Mesenchymal stem cell (in vitro differentiated cells and primary cell): Measurements from ENCODE around the gene ANKS6.

Experiments
- DNase-seq: peaks from one replicate; pipeline ENCODE4 v3.0.0-alpha.2; 2013
- H2AFZ ChIP-seq: one replicate; pipeline ENCODE4 v1.6.1; 2013; ENCODE audit warnings: low read depth, mild to moderate bottlenecking, control low read depth, inconsistent platforms, low read length, moderate library complexity
- H2AK5ac ChIP-seq: 2 replicates; pipeline ENCODE4 v1.6.1; 2013; ENCODE audit warnings: low read length, moderate library complexity, mild to moderate bottlenecking, inconsistent platforms; ENCODE audit not compliant: severe bottlenecking
- H2BK120ac ChIP-seq: one replicate; pipeline ENCODE4 v1.6.1; 2013; ENCODE audit warnings: low read depth, mild to moderate bottlenecking, inconsistent platforms, low read length, moderate library complexity
- H2BK12ac ChIP-seq, 2 experiments: one replicate each; pipeline ENCODE4 v1.6.1; 2013; ENCODE audit warnings: inconsistent platforms in 2 of 2, low read length in 2 of 2, mild to moderate bottlenecking in 2 of 2, moderate library complexity in 2 of 2, control low read depth in 1 of 2
- H2BK15ac ChIP-seq: one replicate; pipeline ENCODE4 v1.6.1; 2013; ENCODE audit warnings: mild to moderate bottlenecking, low read depth, inconsistent platforms; ENCODE audit not compliant: poor library complexity, severe bottlenecking
- H2BK5ac ChIP-seq: 2 replicates; pipeline ENCODE4 v1.6.1; 2013; ENCODE audit warnings: low read depth, mild to moderate bottlenecking, low read length, control low read depth, inconsistent platforms; ENCODE audit not compliant: poor library complexity, severe bottlenecking
- H3K14ac ChIP-seq, 2 experiments: one replicate each; pipeline ENCODE4 v1.6.1; 2013; ENCODE audit warnings: inconsistent platforms in 2 of 2, low read length in 2 of 2, control low read depth in 1 of 2, mild to moderate bottlenecking in 1 of 2, moderate library complexity in 1 of 2
- H3K18ac ChIP-seq, 2 experiments: one replicate each; pipeline ENCODE4 v1.6.1; 2013; ENCODE audit warnings: inconsistent platforms in 2 of 2, low read length in 2 of 2, control low read depth in 1 of 2, low read depth in 1 of 2, mild to moderate bottlenecking in 1 of 2
- H3K23ac ChIP-seq, 2 experiments: one replicate each; pipeline ENCODE4 v1.6.1; 2013; ENCODE audit warnings: inconsistent platforms in 2 of 2, low read length in 2 of 2, mild to moderate bottlenecking in 2 of 2, moderate library complexity in 2 of 2, control low read depth in 1 of 2
- H3K27ac ChIP-seq: 2 replicates; pipeline ENCODE4 v1.5.1; 2013; ENCODE audit warnings: mild to moderate bottlenecking, moderate library complexity, low read length, control low read depth, inconsistent platforms; ENCODE audit not compliant: poor library complexity, severe bottlenecking
- H3K27me3 ChIP-seq, 2 experiments: 2 replicates each; pipeline versions ENCODE4 v1.6.1 to v1.7.0; 2013; ENCODE audit warnings: low read length in 2 of 2, mild to moderate bottlenecking in 2 of 2, moderate library complexity in 2 of 2, control low read depth in 1 of 2, inconsistent platforms in 1 of 2; ENCODE audit not compliant: control insufficient read depth in 1 of 2, insufficient read depth in 1 of 2
- H3K36me3 ChIP-seq, 2 experiments: 2 replicates each; pipeline versions ENCODE4 v1.6.1 to v1.7.0; 2013; ENCODE audit warnings: low read length in 2 of 2, control low read depth in 1 of 2, inconsistent platforms in 1 of 2, low read depth in 1 of 2, mild to moderate bottlenecking in 1 of 2; ENCODE audit not compliant: insufficient read depth in 2 of 2, control insufficient read depth in 1 of 2
- H3K4ac ChIP-seq, 2 experiments: one replicate each; pipeline ENCODE4 v1.6.1; 2013; ENCODE audit warnings: inconsistent platforms in 2 of 2, low read length in 2 of 2, mild to moderate bottlenecking in 2 of 2, moderate library complexity in 2 of 2, control low read depth in 1 of 2, low read depth in 1 of 2
- H3K4me1 ChIP-seq: 2 replicates; pipeline ENCODE4 v1.6.1; 2013; ENCODE audit warnings: low read depth, low read length, control low read depth; ENCODE audit not compliant: control insufficient read depth, insufficient read depth
- H3K4me2 ChIP-seq: 2 replicates; pipeline ENCODE4 v1.6.1; 2013; ENCODE audit warnings: low read length, mild to moderate bottlenecking, inconsistent platforms; ENCODE audit not compliant: poor library complexity, severe bottlenecking
- H3K4me3 ChIP-seq, 2 experiments: 2 replicates each; pipeline versions ENCODE4 v1.5.1 to v1.7.0; 2013; ENCODE audit warnings: low read length in 2 of 2, mild to moderate bottlenecking in 2 of 2, control low read depth in 1 of 2, low read depth in 1 of 2; ENCODE audit not compliant: insufficient read depth in 1 of 2
- H3K79me1 ChIP-seq: replicated peaks from 2 replicates; pipeline ENCODE4 v1.6.1; 2013; ENCODE audit warnings: mild to moderate bottlenecking, control low read depth, low read length, inconsistent platforms; ENCODE audit not compliant: poor library complexity, severe bottlenecking
- H3K9ac ChIP-seq: 2 replicates; pipeline ENCODE4 v1.7.0; 2013; ENCODE audit warnings: mild to moderate bottlenecking, low read length, moderate library complexity
- H3K9me3 ChIP-seq: 2 replicates; pipeline ENCODE4 v1.7.0; 2013; ENCODE audit warnings: mild to moderate bottlenecking, low read length; ENCODE audit not compliant: control insufficient read depth
- H4K8ac ChIP-seq: one replicate; pipeline ENCODE4 v1.6.1; 2013; ENCODE audit warnings: inconsistent platforms, mild to moderate bottlenecking, low read length, moderate library complexity
- H4K91ac ChIP-seq: one replicate; pipeline ENCODE4 v1.6.1; 2013; ENCODE audit warnings: mild to moderate bottlenecking, low read length, inconsistent platforms
- WGBS: methylation state at CpG from one replicate; pipeline ENCODE4 v1.1.7; 2013; ENCODE audit warnings: mixed read lengths; 5-methylcytosine and 5-hydroxymethylcytosine counted together

Gene ANKS6

GRCh38 chr9:98701576-98701975 lies 94.8 kb downstream of the ANKS6 start:
- H3K14ac ChIP-seq: no peak overlapping the region
- H2BK120ac ChIP-seq: no peak overlapping the region
- no peak overlapping the region for H2BK12ac ChIP-seq
- H3K23ac ChIP-seq: no peak overlapping the region
- H2AFZ ChIP-seq: no peak overlapping the region
- peaks cover 12% of the 10 kb centered on the region for H3K9me3 ChIP-seq
- no peak overlapping the region for H3K4me2 ChIP-seq
- no peaks in the 10 kb centered on the region for H3K4me1 ChIP-seq
- 93% methylated on average over 7 of the region's 7 CpGs for WGBS
- no peak overlapping the region for H2BK15ac ChIP-seq
- H3K18ac ChIP-seq: no peak overlapping the region
- H4K91ac ChIP-seq: no peak overlapping the region
- no peak overlapping the region for H3K4ac ChIP-seq
- DNase-seq: no peak
- H3K36me3 ChIP-seq: no peaks in the 10 kb centered on the region
- peaks cover 65 to 85% of the 10 kb centered on the region in 2 experiments for H3K27me3 ChIP-seq
- H3K79me1 ChIP-seq: no peaks in the 10 kb centered on the region
- H3K4me3 ChIP-seq: no peak overlapping the region
- no peak overlapping the region for H2BK5ac ChIP-seq
- H4K8ac ChIP-seq: no peak overlapping the region
- H3K9ac ChIP-seq: no peak overlapping the region
- no peak overlapping the region for H3K27ac ChIP-seq
- H2AK5ac ChIP-seq: no peak overlapping the region

- Histone ChIP-seq H3K27me3 (peaks cover 61 to 85% of the 10 kb centered on the region in 2 experiments), H3K4me1 (no peaks in the 10 kb centered on the region), H3K4me2 (no peak overlapping the region), H3K18ac (no peak overlapping the region), H3K27ac (no peak overlapping the region), H2BK5ac (no peak overlapping the region), H2BK120ac (no peak overlapping the region), H3K79me1 (no peaks in the 10 kb centered on the region), H3K23ac (no peak overlapping the region), H3K9me3 (peaks cover 12% of the 10 kb centered on the region), H3K4me3 (no peak overlapping the region), H4K8ac (no peak overlapping the region), H3K9ac (no peak overlapping the region), H3K14ac (no peak overlapping the region), H3K36me3 (no peaks in the 10 kb centered on the region), H2BK15ac (no peak overlapping the region), H3K4ac (no peak overlapping the region), H4K91ac (no peak overlapping the region), H2AFZ (no peak overlapping the region), H2BK12ac (no peak overlapping the region), H2AK5ac (no peak overlapping the region)
- no peak for DNase-seq
- no CpG with 5 or more reads among the region's 4 CpGs for WGBS
Measured at GRCh38 chr9:98700801-98701200, 95.6 kb downstream of the ANKS6 start.

- no peak overlapping the region for H3K4me2 ChIP-seq
- no peak overlapping the region for H2BK15ac ChIP-seq
- no peak overlapping the region for H4K8ac ChIP-seq
- peaks cover 60 to 87% of the 10 kb centered on the region in 2 experiments for H3K27me3 ChIP-seq
- H2BK5ac ChIP-seq: no peak overlapping the region
- no peak overlapping the region for H2BK12ac ChIP-seq
- H3K9me3 ChIP-seq: peaks cover 12% of the 10 kb centered on the region
- no peak overlapping the region for H3K4ac ChIP-seq
- no peak overlapping the region for H3K9ac ChIP-seq
- H2AK5ac ChIP-seq: no peak overlapping the region
- no peak for DNase-seq
- no peak overlapping the region for H2BK120ac ChIP-seq
- no peaks in the 10 kb centered on the region for H3K36me3 ChIP-seq
- H3K23ac ChIP-seq: no peak overlapping the region
- no peak overlapping the region for H3K14ac ChIP-seq
- H3K18ac ChIP-seq: no peak overlapping the region
- H3K4me1 ChIP-seq: no peaks in the 10 kb centered on the region
- no peak overlapping the region for H3K27ac ChIP-seq
- 82% methylated on average over 5 of the region's 6 CpGs for WGBS
- no peak overlapping the region for H4K91ac ChIP-seq
- no peaks in the 10 kb centered on the region for H3K79me1 ChIP-seq
- H3K4me3 ChIP-seq: no peak overlapping the region
- H2AFZ ChIP-seq: no peak overlapping the region
Measured at GRCh38 chr9:98698856-98699255, 97.5 kb downstream of the ANKS6 start.

GRCh38 chr9:98694943-98695342 lies 101.4 kb downstream of the ANKS6 start:
- WGBS: 82% methylated on average over 2 of the region's 2 CpGs
- no peak for DNase-seq
- Histone ChIP-seq H3K23ac (no peak overlapping the region), H3K14ac (no peak overlapping the region), H3K4me3 (no peak overlapping the region), H2BK15ac (no peak overlapping the region), H3K27me3 (peaks cover 49 to 70% of the 10 kb centered on the region in 2 experiments), H3K18ac (no peak overlapping the region), H3K9me3 (peaks cover under 1% of the 10 kb centered on the region), H3K79me1 (no peaks in the 10 kb centered on the region), H2BK120ac (no peak overlapping the region), H3K4ac (no peak overlapping the region), H3K36me3 (no peaks in the 10 kb centered on the region), H3K4me2 (no peak overlapping the region), H3K9ac (no peak overlapping the region), H2BK12ac (no peak overlapping the region), H3K4me1 (no peaks in the 10 kb centered on the region), H2AFZ (no peak overlapping the region), H2BK5ac (no peak overlapping the region), H3K27ac (no peak overlapping the region), H4K91ac (no peak overlapping the region), H2AK5ac (no peak overlapping the region), H4K8ac (no peak overlapping the region)
